BLaER1 (cell line): ENCODE results near the gene SORCS2.
A peak's percentile ranks its signal among the peaks of the same experiment; 100 is the strongest.

Experiments used
- H3K27ac ChIP-seq: shearing (Covaris generic); formaldehyde crosslinking; 2 replicates; pipeline ENCODE4 v1.8.1; 2022
- H3K27me3 ChIP-seq: shearing (Covaris generic); formaldehyde crosslinking; 2 replicates; pipeline ENCODE4 v1.8.1; 2022
- H3K36me3 ChIP-seq: shearing (Covaris generic); formaldehyde crosslinking; 2 replicates; pipeline ENCODE4 v1.8.1; 2022
- H3K4me1 ChIP-seq: shearing (Covaris generic); formaldehyde crosslinking; 2 replicates; pipeline ENCODE4 v1.8.1; 2022
- H3K4me2 ChIP-seq: shearing (Covaris generic); formaldehyde crosslinking; 2 replicates; pipeline ENCODE4 v1.8.1; 2022
- H3K4me3 ChIP-seq: shearing (Covaris generic); formaldehyde crosslinking; 2 replicates; pipeline ENCODE4 v1.8.1; 2022
- H3K9ac ChIP-seq: shearing (Covaris generic); formaldehyde crosslinking; 2 replicates; pipeline ENCODE4 v1.8.1; 2022
- H3K9me3 ChIP-seq: shearing (Covaris generic); formaldehyde crosslinking; 2 replicates; pipeline ENCODE4 v1.8.1; 2022
- H4K20me1 ChIP-seq: shearing (Covaris generic); formaldehyde crosslinking; 2 replicates; pipeline ENCODE4 v1.8.1; 2022
- Cebpa-rat ChIP-seq: shearing (Covaris generic); IDR thresholded peaks from 2 replicates; pipeline ENCODE4 v1.8.1; 2022

The SORCS2 gene

GRCh38 chr4:7480423-7480822 is 288.1 kb downstream of the SORCS2 start:
- TF ChIP-seq Cebpa-rat: no peak
- Histone ChIP-seq H3K27ac (no peak overlapping the region), H3K9ac (no peak overlapping the region), H4K20me1 (peaks cover 19% of the 10 kb centered on the region; the same call in 1 of the 2 replicates), H3K4me3 (no peak overlapping the region), H3K4me2 (no peak overlapping the region), H3K9me3 (peaks cover 24% of the 10 kb centered on the region), H3K27me3 (no peaks in the 10 kb centered on the region), H3K36me3 (peaks cover 8% of the 10 kb centered on the region), H3K4me1 (peaks cover 40% of the 10 kb centered on the region)

- no peak overlapping the region for H3K9ac ChIP-seq
- no peak for TF ChIP-seq Cebpa-rat
Measured at GRCh38 chr4:7481227-7481626, 288.9 kb downstream of the SORCS2 start.

GRCh38 chr4:7485096-7485495 is 292.8 kb downstream of the SORCS2 start:
- Histone ChIP-seq H3K4me2 (peak overlapping the region; percentile 46), H3K4me3 (no peak overlapping the region)

More at GRCh38 chr4:7481227-7481626, 288.9 kb downstream of the SORCS2 start:
- H4K20me1 ChIP-seq: peaks cover 27% of the 10 kb centered on the region; the same call in 1 of the 2 replicates
- H3K27me3 ChIP-seq: no peaks in the 10 kb centered on the region
- H3K4me1 ChIP-seq: peaks cover 40% of the 10 kb centered on the region
- peaks cover 11% of the 10 kb centered on the region for H3K36me3 ChIP-seq
- H3K4me2 ChIP-seq: no peak overlapping the region
- no peak overlapping the region for H3K27ac ChIP-seq
- H3K9me3 ChIP-seq: peaks cover 24% of the 10 kb centered on the region
- no peak overlapping the region for H3K4me3 ChIP-seq

GRCh38 chr4:7486101-7486500 is 293.8 kb downstream of the SORCS2 start:
- H3K9ac ChIP-seq: no peak overlapping the region
- no peak for TF ChIP-seq Cebpa-rat
- no peak overlapping the region for H3K4me3 ChIP-seq
- H4K20me1 ChIP-seq: peaks cover 47% of the 10 kb centered on the region; the same call in 1 of the 2 replicates
- H3K9me3 ChIP-seq: peaks cover 15% of the 10 kb centered on the region
- peaks cover 9% of the 10 kb centered on the region for H3K36me3 ChIP-seq
- H3K27me3 ChIP-seq: no peaks in the 10 kb centered on the region
- H3K27ac ChIP-seq: no peak overlapping the region
- peaks cover 64% of the 10 kb centered on the region for H3K4me1 ChIP-seq
- H3K4me2 ChIP-seq: peak overlapping the region; percentile 46; the same call in 1 of the 2 replicates

More at GRCh38 chr4:7485096-7485495, 292.8 kb downstream of the SORCS2 start:
- peaks cover 43% of the 10 kb centered on the region; the same call in 1 of the 2 replicates for H4K20me1 ChIP-seq
- TF ChIP-seq Cebpa-rat: no peak
- peaks cover 54% of the 10 kb centered on the region for H3K4me1 ChIP-seq
- H3K27me3 ChIP-seq: no peaks in the 10 kb centered on the region
- peaks cover 24% of the 10 kb centered on the region for H3K9me3 ChIP-seq
- peak overlapping the region; percentile 23; the same call in 1 of the 2 replicates for H3K9ac ChIP-seq
- 0 out of 2 replicates have a peak overlapping the region, but pooled peaks have one; percentile 56 for H3K27ac ChIP-seq
- peaks cover 12% of the 10 kb centered on the region for H3K36me3 ChIP-seq

GRCh38 chr4:7487502-7487901 is 295.2 kb downstream of the SORCS2 start:
- Histone ChIP-seq H3K27me3 (no peaks in the 10 kb centered on the region), H3K9me3 (peaks cover 9% of the 10 kb centered on the region), H3K4me3 (no peak overlapping the region), H3K4me2 (peak overlapping the region; percentile 34), H3K27ac (no peak overlapping the region), H3K36me3 (peaks cover 4% of the 10 kb centered on the region; the same call in 1 of the 2 replicates), H4K20me1 (peaks cover 47% of the 10 kb centered on the region; the same call in 1 of the 2 replicates), H3K4me1 (peaks cover 73% of the 10 kb centered on the region), H3K9ac (no peak overlapping the region)
- TF ChIP-seq Cebpa-rat: no peak

GRCh38 chr4:7487998-7488671 is 295.8 kb downstream of the SORCS2 start:
- peak overlapping the region; percentile 34; the same call in 1 of the 2 replicates for H3K4me2 ChIP-seq
- no peaks in the 10 kb centered on the region for H3K27me3 ChIP-seq
- H3K27ac ChIP-seq: no peak overlapping the region
- no peak overlapping the region for H3K4me3 ChIP-seq
- H3K4me1 ChIP-seq: peaks cover 78% of the 10 kb centered on the region
- no peak overlapping the region for H3K9ac ChIP-seq
- H3K9me3 ChIP-seq: peaks cover 4% of the 10 kb centered on the region; the same call in 1 of the 2 replicates
- peaks cover 4% of the 10 kb centered on the region; the same call in 1 of the 2 replicates for H3K36me3 ChIP-seq
- TF ChIP-seq Cebpa-rat: no peak
- peaks cover 47% of the 10 kb centered on the region; the same call in 1 of the 2 replicates for H4K20me1 ChIP-seq

- no peak for TF ChIP-seq Cebpa-rat
- Histone ChIP-seq H3K9me3 (peaks cover 4% of the 10 kb centered on the region; the same call in 1 of the 2 replicates), H3K4me2 (no peak overlapping the region)
Measured at GRCh38 chr4:7491915-7492314, 299.6 kb downstream of the SORCS2 start.

GRCh38 chr4:7498446-7499200 is 306.3 kb downstream of the SORCS2 start:
- Histone ChIP-seq H3K4me2 (peak overlapping the region; percentile 94), H3K27me3 (no peaks in the 10 kb centered on the region), H3K9me3 (no peaks in the 10 kb centered on the region), H3K36me3 (no peaks in the 10 kb centered on the region), H3K9ac (peak overlapping the region; percentile 37; the same call in 1 of the 2 replicates), H4K20me1 (peaks cover 58% of the 10 kb centered on the region), H3K4me1 (peaks cover 99% of the 10 kb centered on the region), H3K27ac (0 out of 2 replicates have a peak overlapping the region, but pooled peaks have one; percentile 15), H3K4me3 (no peak overlapping the region)
- TF ChIP-seq Cebpa-rat: no peak

More at GRCh38 chr4:7491915-7492314, 299.6 kb downstream of the SORCS2 start:
- no peak overlapping the region for H3K9ac ChIP-seq
- no peak overlapping the region for H3K4me3 ChIP-seq
- peaks cover 26% of the 10 kb centered on the region; the same call in 1 of the 2 replicates for H4K20me1 ChIP-seq
- no peak overlapping the region for H3K27ac ChIP-seq
- H3K36me3 ChIP-seq: no peaks in the 10 kb centered on the region
- no peaks in the 10 kb centered on the region for H3K27me3 ChIP-seq
- peaks cover 89% of the 10 kb centered on the region for H3K4me1 ChIP-seq

GRCh38 chr4:7499661-7500060 is 307.3 kb downstream of the SORCS2 start:
- peak overlapping the region; percentile 94 for H3K4me2 ChIP-seq
- no peak for TF ChIP-seq Cebpa-rat
- peak overlapping the region; percentile 38; the same call in 1 of the 2 replicates for H3K9ac ChIP-seq
- peaks cover 58% of the 10 kb centered on the region for H4K20me1 ChIP-seq
- H3K4me1 ChIP-seq: peaks cover 99% of the 10 kb centered on the region
- H3K27me3 ChIP-seq: no peaks in the 10 kb centered on the region
- peak overlapping the region; percentile 69 for H3K27ac ChIP-seq
- peak overlapping the region; percentile 32; the same call in 1 of the 2 replicates for H3K4me3 ChIP-seq
- H3K9me3 ChIP-seq: no peaks in the 10 kb centered on the region
- no peaks in the 10 kb centered on the region for H3K36me3 ChIP-seq
